HepG2 (cell line): ENCODE data around the gene TRAF4. TPM values are rescaled to one million over a fixed set of nuclear protein-coding genes. Genes with fewer than 3 reads are reported as not detected.

Experiments
- AHR ChIP-seq: IDR thresholded peaks from 2 replicates; pipeline ENCODE4 v1.6.1; 2018; ENCODE audit warnings: missing genetic modification reagents, missing compliant biosample characterization
- BORCS8-MEF2B ChIP-seq: sonication (generic); formaldehyde crosslinking; IDR thresholded peaks from 2 replicates; pipeline ENCODE4 v1.8.0; 2022; ENCODE audit warnings: mild to moderate bottlenecking, missing genetic modification reagents
- DR1 ChIP-seq: sonication (generic); formaldehyde crosslinking; IDR thresholded peaks from 2 replicates; pipeline ENCODE4 v1.8.0; 2021; ENCODE audit warnings: mild to moderate bottlenecking, missing genetic modification reagents, inconsistent platforms
- ELF3 ChIP-seq: IDR thresholded peaks from 2 replicates; pipeline ENCODE4 v1.6.1; 2016; ENCODE audit warnings: missing genetic modification reagents, missing compliant biosample characterization
- FOXP1 ChIP-seq, 2 experiments: fragments of 450-650 bp in 1 of 2; IDR thresholded peaks; 2 replicates each; pipeline ENCODE4 v1.6.1; 2017 to 2018; ENCODE audit warnings: antibody characterized with exemption in 1 of 2
- KMT2A ChIP-seq: sonication (generic); formaldehyde crosslinking; IDR thresholded peaks from 2 replicates; pipeline ENCODE4 v1.4.0; 2020; ENCODE audit warnings: missing genetic modification reagents
- MEIS1 ChIP-seq: sonication (generic); formaldehyde crosslinking; IDR thresholded peaks from 2 replicates; pipeline ENCODE4 v1.9.0; 2021; ENCODE audit warnings: mild to moderate bottlenecking, missing genetic modification reagents, moderate library complexity, borderline replicate concordance
- MEIS2 ChIP-seq: sonication (generic); formaldehyde crosslinking; IDR thresholded peaks from 2 replicates; pipeline ENCODE4 v1.9.0; 2021; ENCODE audit warnings: mild to moderate bottlenecking, missing genetic modification reagents
- MTF2 ChIP-seq: sonication (generic); formaldehyde crosslinking; IDR thresholded peaks from 2 replicates; pipeline ENCODE4 v1.5.0; 2020; ENCODE audit warnings: missing genetic modification reagents, borderline replicate concordance
- NFATC3 ChIP-seq: sonication (generic); formaldehyde crosslinking; IDR thresholded peaks from 2 replicates; pipeline ENCODE4 v1.5.1; 2020; ENCODE audit warnings: mild to moderate bottlenecking, missing genetic modification reagents
- RAD51 ChIP-seq: fragments of 450-650 bp; IDR thresholded peaks from 2 replicates; pipeline ENCODE4 v1.6.1; 2016; ENCODE audit warnings: borderline replicate concordance
- RNF2 ChIP-seq: fragments of 450-650 bp; conservative IDR thresholded peaks from 2 replicates; pipeline ENCODE4 v1.6.1; 2016; ENCODE audit warnings: low read depth
- RORA ChIP-seq: sonication (generic); formaldehyde crosslinking; IDR thresholded peaks from 2 replicates; pipeline ENCODE4 v1.5.0; 2020; ENCODE audit warnings: mild to moderate bottlenecking, missing genetic modification reagents, moderate library complexity
- SIN3B ChIP-seq: fragments of 150-350 bp; IDR thresholded peaks from 2 replicates; pipeline ENCODE4 v1.6.1; 2014; ENCODE audit warnings: low read length
- YY1 ChIP-seq: IDR thresholded peaks from 2 replicates; pipeline ENCODE4 v1.6.1; 2011; ENCODE audit warnings: low read length, low read depth, moderate library complexity, mild to moderate bottlenecking; ENCODE audit not compliant: insufficient read depth, insufficient replicate concordance
- ZNF143 ChIP-seq: sonication (generic); formaldehyde crosslinking; IDR thresholded peaks from 2 replicates; pipeline ENCODE4 v1.4.0; 2020; ENCODE audit warnings: missing genetic modification reagents
- ZNF326 ChIP-seq: sonication (generic); formaldehyde crosslinking; IDR thresholded peaks from 2 replicates; pipeline ENCODE4 v1.4.0; 2020; ENCODE audit warnings: missing genetic modification reagents, borderline replicate concordance
- ZNF382 ChIP-seq: sonication (generic); formaldehyde crosslinking; IDR thresholded peaks from 2 replicates; pipeline ENCODE4 v1.5.0; 2020; ENCODE audit warnings: missing genetic modification reagents, mild to moderate bottlenecking, borderline replicate concordance
- ZNF44 ChIP-seq: sonication (generic); formaldehyde crosslinking; IDR thresholded peaks from 2 replicates; pipeline ENCODE4 v1.5.1; 2020; ENCODE audit warnings: mild to moderate bottlenecking, missing genetic modification reagents
- ZNF850 ChIP-seq: sonication (generic); formaldehyde crosslinking; conservative IDR thresholded peaks from 2 replicates; pipeline ENCODE4 v1.9.0; 2021; ENCODE audit warnings: mild to moderate bottlenecking, missing genetic modification reagents
- polyA plus RNA-seq, 8 experiments: library from polyadenylated mRNA; depleted of rRNA in 3 of 8; stranded (reverse) in 7 of 8; unstranded in 1 of 8; fragments of >200 nt; fragmentation: Illumina TruSeq in 4 of 8; extraction: Trizol in 4 of 8; gene quantifications; 2 replicates each; pipeline versions ENCODE4 v1.2.1 to v1.2.3, GENCODE V29; 2011 to 2016; ENCODE audit warnings: low read depth in 4 of 8, missing spikeins in 1 of 8, mixed read lengths in 1 of 8; ENCODE audit not compliant: insufficient read depth in 1 of 8
- total RNA-seq, 5 experiments: library from RNA; depleted of rRNA; stranded (reverse); fragments of >200 nt; fragmentation: Illumina TruSeq; extraction: Trizol; gene quantifications; 2 replicates each; pipeline ENCODE4 v1.2.3, GENCODE V29; 2016; ENCODE audit warnings: low read depth in 1 of 5
- TF ChIP-seq, protein P1 (sequence below): sonication (generic); formaldehyde crosslinking; IDR thresholded peaks from 2 replicates; pipeline ENCODE4 v1.5.1; 2020; ENCODE audit warnings: mild to moderate bottlenecking, missing genetic modification reagents
- TF ChIP-seq, protein P2 (sequence below): sonication (generic); formaldehyde crosslinking; IDR thresholded peaks from 2 replicates; pipeline ENCODE4 v1.4.0; 2020; ENCODE audit warnings: missing genetic modification reagents
- TF ChIP-seq, protein P3 (sequence below): sonication (generic); formaldehyde crosslinking; IDR thresholded peaks from 2 replicates; pipeline ENCODE4 v1.4.0; 2020; ENCODE audit warnings: missing genetic modification reagents, low read depth, mild to moderate bottlenecking, borderline replicate concordance
- TF ChIP-seq, protein P4 (sequence below): sonication (generic); formaldehyde crosslinking; IDR thresholded peaks from 2 replicates; pipeline ENCODE4 v1.4.0; 2020; ENCODE audit warnings: missing genetic modification reagents

TRAF4 gene
- total and polyA plus RNA-seq, 2 of the 13 experiments (the other 11 are each of a cell fraction or from before 2014, with no cell fraction given), result 86.0 to 89.9 TPM

DNA sequence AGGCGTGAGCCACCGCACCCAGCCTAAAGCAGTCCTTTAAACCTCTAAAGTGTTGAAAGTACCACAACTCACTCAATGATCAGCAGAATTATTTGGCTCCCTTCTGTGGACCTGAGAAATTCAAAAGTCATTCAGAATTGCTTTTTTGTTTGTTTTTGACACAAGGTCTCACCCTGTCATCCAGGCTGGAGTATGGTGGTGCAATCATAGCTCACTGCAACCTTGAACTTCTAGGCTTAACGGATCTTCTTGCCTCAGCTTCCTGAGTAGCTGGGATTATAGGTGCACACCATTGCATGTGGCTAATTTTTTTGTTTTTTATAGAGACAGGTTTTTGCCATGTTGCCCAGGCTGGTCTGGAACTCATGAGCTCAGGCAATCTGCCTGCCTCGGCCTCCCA is 44.3 kb downstream of the TRAF4 start (continued):
- TF ChIP-seq, protein P1, sequence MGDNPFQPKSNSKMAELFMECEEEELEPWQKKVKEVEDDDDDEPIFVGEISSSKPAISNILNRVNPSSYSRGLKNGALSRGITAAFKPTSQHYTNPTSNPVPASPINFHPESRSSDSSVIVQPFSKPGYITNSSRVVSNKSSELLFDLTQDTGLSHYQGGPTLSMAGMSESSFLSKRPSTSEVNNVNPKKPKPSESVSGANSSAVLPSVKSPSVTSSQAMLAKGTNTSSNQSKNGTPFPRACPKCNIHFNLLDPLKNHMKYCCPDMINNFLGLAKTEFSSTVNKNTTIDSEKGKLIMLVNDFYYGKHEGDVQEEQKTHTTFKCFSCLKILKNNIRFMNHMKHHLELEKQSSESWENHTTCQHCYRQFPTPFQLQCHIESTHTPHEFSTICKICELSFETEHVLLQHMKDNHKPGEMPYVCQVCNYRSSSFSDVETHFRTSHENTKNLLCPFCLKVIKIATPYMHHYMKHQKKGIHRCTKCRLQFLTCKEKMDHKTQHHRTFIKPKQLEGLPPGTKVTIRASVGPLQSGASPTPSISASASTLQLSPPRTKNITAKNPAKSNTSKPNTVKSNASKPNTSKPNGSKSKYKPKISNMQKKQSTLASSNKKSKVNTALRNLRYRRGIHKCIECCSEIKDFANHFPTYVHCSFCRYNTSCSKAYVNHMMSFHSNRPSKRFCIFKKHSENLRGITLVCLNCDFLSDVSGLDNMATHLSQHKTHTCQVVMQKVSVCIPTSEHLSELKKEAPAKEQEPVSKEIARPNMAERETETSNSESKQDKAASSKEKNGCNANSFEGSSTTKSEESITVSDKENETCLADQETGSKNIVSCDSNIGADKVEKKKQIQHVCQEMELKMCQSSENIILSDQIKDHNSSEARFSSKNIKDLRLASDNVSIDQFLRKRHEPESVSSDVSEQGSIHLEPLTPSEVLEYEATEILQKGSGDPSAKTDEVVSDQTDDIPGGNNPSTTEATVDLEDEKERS (CRISPR knock-in tag), result no peak
- no peak for TF ChIP-seq MEIS1
- no peak for TF ChIP-seq MTF2 (CRISPR knock-in tag)
- TF ChIP-seq YY1, result no peak
- peak; percentile 66; the same call in 1 of the 2 replicates for TF ChIP-seq MEIS2 (CRISPR knock-in tag)
- TF ChIP-seq SIN3B, result no peak
- TF ChIP-seq, protein P2, sequence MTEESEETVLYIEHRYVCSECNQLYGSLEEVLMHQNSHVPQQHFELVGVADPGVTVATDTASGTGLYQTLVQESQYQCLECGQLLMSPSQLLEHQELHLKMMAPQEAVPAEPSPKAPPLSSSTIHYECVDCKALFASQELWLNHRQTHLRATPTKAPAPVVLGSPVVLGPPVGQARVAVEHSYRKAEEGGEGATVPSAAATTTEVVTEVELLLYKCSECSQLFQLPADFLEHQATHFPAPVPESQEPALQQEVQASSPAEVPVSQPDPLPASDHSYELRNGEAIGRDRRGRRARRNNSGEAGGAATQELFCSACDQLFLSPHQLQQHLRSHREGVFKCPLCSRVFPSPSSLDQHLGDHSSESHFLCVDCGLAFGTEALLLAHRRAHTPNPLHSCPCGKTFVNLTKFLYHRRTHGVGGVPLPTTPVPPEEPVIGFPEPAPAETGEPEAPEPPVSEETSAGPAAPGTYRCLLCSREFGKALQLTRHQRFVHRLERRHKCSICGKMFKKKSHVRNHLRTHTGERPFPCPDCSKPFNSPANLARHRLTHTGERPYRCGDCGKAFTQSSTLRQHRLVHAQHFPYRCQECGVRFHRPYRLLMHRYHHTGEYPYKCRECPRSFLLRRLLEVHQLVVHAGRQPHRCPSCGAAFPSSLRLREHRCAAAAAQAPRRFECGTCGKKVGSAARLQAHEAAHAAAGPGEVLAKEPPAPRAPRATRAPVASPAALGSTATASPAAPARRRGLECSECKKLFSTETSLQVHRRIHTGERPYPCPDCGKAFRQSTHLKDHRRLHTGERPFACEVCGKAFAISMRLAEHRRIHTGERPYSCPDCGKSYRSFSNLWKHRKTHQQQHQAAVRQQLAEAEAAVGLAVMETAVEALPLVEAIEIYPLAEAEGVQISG, result 0 out of 2 replicates have a peak, but pooled peaks have one; percentile 33
- no peak for TF ChIP-seq RNF2
- TF ChIP-seq NFATC3 (CRISPR knock-in tag), result no peak
- TF ChIP-seq, protein P3, sequence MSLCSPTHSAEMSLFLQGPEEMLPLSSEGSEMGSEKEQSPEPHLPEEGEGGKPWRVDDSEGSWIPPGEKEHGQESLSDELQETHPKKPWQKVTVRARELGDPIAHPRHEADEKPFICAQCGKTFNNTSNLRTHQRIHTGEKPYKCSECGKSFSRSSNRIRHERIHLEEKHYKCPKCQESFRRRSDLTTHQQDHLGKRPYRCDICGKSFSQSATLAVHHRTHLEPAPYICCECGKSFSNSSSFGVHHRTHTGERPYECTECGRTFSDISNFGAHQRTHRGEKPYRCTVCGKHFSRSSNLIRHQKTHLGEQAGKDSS, result no peak
- TF ChIP-seq ZNF143 (CRISPR knock-in tag), result no peak
- no peak for TF ChIP-seq ZNF850 (CRISPR knock-in tag)
- no peak for TF ChIP-seq ELF3 (CRISPR knock-in tag)
- TF ChIP-seq, protein P4, sequence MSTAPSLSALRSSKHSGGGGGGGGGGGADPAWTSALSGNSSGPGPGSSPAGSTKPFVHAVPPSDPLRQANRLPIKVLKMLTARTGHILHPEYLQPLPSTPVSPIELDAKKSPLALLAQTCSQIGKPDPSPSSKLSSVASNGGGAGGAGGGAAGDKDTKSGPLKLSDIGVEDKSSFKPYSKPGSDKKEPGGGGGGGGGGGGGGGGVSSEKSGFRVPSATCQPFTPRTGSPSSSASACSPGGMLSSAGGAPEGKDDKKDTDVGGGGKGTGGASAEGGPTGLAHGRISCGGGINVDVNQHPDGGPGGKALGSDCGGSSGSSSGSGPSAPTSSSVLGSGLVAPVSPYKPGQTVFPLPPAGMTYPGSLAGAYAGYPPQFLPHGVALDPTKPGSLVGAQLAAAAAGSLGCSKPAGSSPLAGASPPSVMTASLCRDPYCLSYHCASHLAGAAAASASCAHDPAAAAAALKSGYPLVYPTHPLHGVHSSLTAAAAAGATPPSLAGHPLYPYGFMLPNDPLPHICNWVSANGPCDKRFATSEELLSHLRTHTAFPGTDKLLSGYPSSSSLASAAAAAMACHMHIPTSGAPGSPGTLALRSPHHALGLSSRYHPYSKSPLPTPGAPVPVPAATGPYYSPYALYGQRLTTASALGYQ (CRISPR knock-in tag), result 0 out of 2 replicates have a peak, but pooled peaks have one; percentile 19
- TF ChIP-seq ZNF326 (CRISPR knock-in tag), result no peak
- no peak for TF ChIP-seq KMT2A (CRISPR knock-in tag)
- no peak for TF ChIP-seq FOXP1 (IDR thresholded peaks at IDR 0.05)
- no peak; the same call in 1 of the 2 replicates for TF ChIP-seq FOXP1 (CRISPR knock-in tag; IDR thresholded peaks at IDR 0.05)
- no peak for TF ChIP-seq AHR (CRISPR knock-in tag)
- TF ChIP-seq ZNF44 (CRISPR knock-in tag), result no peak
- no peak for TF ChIP-seq ZNF382 (CRISPR knock-in tag)
- TF ChIP-seq RAD51, result no peak
- no peak for TF ChIP-seq RORA (CRISPR knock-in tag)
- no peak for TF ChIP-seq BORCS8-MEF2B (CRISPR knock-in tag)
- TF ChIP-seq DR1 (CRISPR knock-in tag), result no peak
